Thyroid gland (tissue), 4 donors: ENCODE measurements around the gene RPS6KB2.

Experiments used
- CTCF ChIP-seq, 6 experiments: fragments of 200-600 bp in 3 of 6; fragments of 450-650 bp in 3 of 6; sonication (generic) in 3 of 6; IDR thresholded peaks; one replicate each; pipeline ENCODE4 v1.5.1; 2016 to 2019; ENCODE audit warnings: antibody characterized with exemption in 6 of 6, mild to moderate bottlenecking in 2 of 6, inconsistent platforms in 1 of 6, moderate library complexity in 1 of 6
- POLR2A ChIP-seq, 2 donors: fragments of 450-650 bp; IDR thresholded peaks; one replicate each; pipeline ENCODE4 v1.6.1; 2017; ENCODE audit warnings: antibody characterized with exemption in 2 of 2, mild to moderate bottlenecking in 2 of 2, moderate library complexity in 1 of 2

DNA sequence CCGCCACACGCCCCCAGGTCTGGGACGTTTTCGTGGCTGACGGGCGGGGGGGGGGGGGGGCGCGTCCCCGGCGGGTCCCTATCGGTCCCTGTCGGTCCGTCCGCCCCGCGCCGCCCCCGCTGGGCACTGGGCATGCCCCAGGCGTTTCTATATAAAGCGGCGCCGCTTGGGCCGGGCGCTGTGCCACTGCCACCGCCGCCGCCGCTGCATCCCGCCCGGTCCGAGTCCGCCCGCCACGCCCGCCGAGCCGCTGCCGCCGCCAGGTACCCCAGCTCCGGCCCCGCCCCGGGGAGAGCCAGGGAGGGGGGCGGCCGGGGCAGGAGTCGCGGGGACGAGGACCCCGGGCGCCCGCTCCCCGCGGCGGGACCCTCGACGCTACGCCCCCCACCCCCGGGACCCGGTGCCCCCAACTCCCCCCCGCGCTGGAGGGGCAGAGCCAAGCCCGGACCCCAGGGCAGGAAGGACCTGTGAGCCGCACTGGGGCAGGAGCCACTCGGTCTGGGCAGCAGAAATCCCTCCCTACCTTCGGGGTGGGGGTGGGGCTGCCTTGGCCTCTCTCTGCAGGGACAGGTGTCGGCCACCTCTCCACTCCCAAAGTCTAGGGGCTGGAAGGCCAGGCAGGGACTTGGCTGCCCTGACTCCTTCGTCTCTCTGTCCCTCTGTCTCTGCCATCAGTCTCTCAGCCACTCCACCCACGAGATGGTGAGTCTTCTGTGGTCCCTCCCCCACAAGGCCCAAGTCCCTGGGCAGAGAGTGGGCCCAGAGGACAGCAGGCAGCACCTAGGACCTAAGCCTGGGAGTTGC, 12.6 kb upstream of the RPS6KB2 start, which contains the start of gene CARNS1:
- TF ChIP-seq POLR2A (IDR thresholded peaks at IDR 0.05), result peak in 1 of 2 donors; percentile 20
- TF ChIP-seq CTCF (IDR thresholded peaks at IDR 0.05), result no peak
